HEK293 (cell line): Measurements from ENCODE around the gene SYT4.

ENCODE experiments used
- CTCF ChIA-PET: fragments of 350-600 bp; formaldehyde crosslinking; extraction: SDS; loops from one replicate; lab custom pipeline; 2021; ENCODE audit warnings: antibody characterized with exemption; lab: Yijun Ruan, JAX
- POLR2A ChIA-PET: fragments of 300-600 bp; formaldehyde crosslinking; extraction: SDS; loops from one replicate; lab custom pipeline; 2020; ENCODE audit warnings: antibody characterized with exemption, inconsistent platforms; lab: Yijun Ruan, JAX
- H3K27ac ChIP-seq: fragments of 200-500 bp; sonication (Bioruptor generic); 2 replicates; pipeline ENCODE4 v1.5.1; 2014; ENCODE audit warnings: low read depth, low read length, control low read depth, inconsistent platforms; ENCODE audit errors: extremely low read depth
- H3K36me3 ChIP-seq, 2 experiments: fragments of 200-500 bp in 1 of 2; sonication (Bioruptor generic) in 1 of 2; 1 replicate in 1 of 2; 2 replicates in 1 of 2; pipeline ENCODE4 v1.5.1; 2014 to 2017; ENCODE audit warnings: inconsistent platforms in 2 of 2, low read length in 2 of 2; ENCODE audit not compliant: control insufficient read depth in 2 of 2, insufficient read depth in 1 of 2
- H3K4me1 ChIP-seq: fragments of 200-500 bp; sonication (Bioruptor generic); 2 replicates; pipeline ENCODE4 v1.5.1; 2014; ENCODE audit warnings: mild to moderate bottlenecking, low read length, inconsistent platforms; ENCODE audit not compliant: control insufficient read depth, insufficient read depth
- H3K4me3 ChIP-seq: 2 replicates; pipeline ENCODE4 v1.5.1; 2011; ENCODE audit warnings: low read depth, mild to moderate bottlenecking, control low read depth, low read length, moderate library complexity
- H3K9me3 ChIP-seq: fragments of 200-500 bp; sonication (Bioruptor generic); 2 replicates; pipeline ENCODE4 v1.5.1; 2014; ENCODE audit warnings: low read depth, low read length, inconsistent platforms; ENCODE audit not compliant: control insufficient read depth, insufficient read depth
- BCL11A ChIP-seq: fragments of 450-650 bp; formaldehyde crosslinking; IDR thresholded peaks from 2 replicates; pipeline ENCODE4 v1.5.1; 2016; ENCODE audit warnings: low read depth, missing biosample characterization, missing genetic modification characterization
- EGR2 ChIP-seq: fragments of 450-650 bp; formaldehyde crosslinking; IDR thresholded peaks from 2 replicates; pipeline ENCODE4 v1.5.1; 2016; ENCODE audit warnings: low read depth, missing biosample characterization, missing genetic modification characterization
- GLIS2 ChIP-seq: fragments of 450-650 bp; formaldehyde crosslinking; IDR thresholded peaks from 2 replicates; pipeline ENCODE4 v1.5.1; 2016; ENCODE audit warnings: missing biosample characterization, missing genetic modification characterization
- HOXA7 ChIP-seq: sonication (generic); formaldehyde crosslinking; IDR thresholded peaks from 2 replicates; pipeline ENCODE4 v1.8.1; 2022; ENCODE audit warnings: missing genetic modification reagents, borderline replicate concordance
- KLF16 ChIP-seq: fragments of 450-650 bp; formaldehyde crosslinking; IDR thresholded peaks from 2 replicates; pipeline ENCODE4 v1.5.1; 2017; ENCODE audit warnings: missing biosample characterization, missing genetic modification characterization
- SP3 ChIP-seq: fragments of 450-650 bp; formaldehyde crosslinking; IDR thresholded peaks from 2 replicates; pipeline ENCODE4 v1.5.1; 2016; ENCODE audit warnings: missing biosample characterization, missing genetic modification characterization
- SP7 ChIP-seq: fragments of 450-650 bp; formaldehyde crosslinking; IDR thresholded peaks from 2 replicates; pipeline ENCODE4 v1.5.1; 2016; ENCODE audit warnings: missing biosample characterization, missing genetic modification characterization
- TRIM28 ChIP-seq: IDR thresholded peaks from 2 replicates; pipeline ENCODE4 v1.6.1; 2011; ENCODE audit warnings: low read length, control low read depth, borderline replicate concordance
- YY1 ChIP-seq: fragments of 450-650 bp; formaldehyde crosslinking; IDR thresholded peaks from 2 replicates; pipeline ENCODE4 v1.5.1; 2018; ENCODE audit warnings: missing biosample characterization, missing genetic modification characterization
- ZBTB1 ChIP-seq: fragments of 450-650 bp; formaldehyde crosslinking; IDR thresholded peaks from 2 replicates; pipeline ENCODE4 v1.5.1; 2016; ENCODE audit warnings: missing biosample characterization, missing genetic modification characterization
- ZBTB48 ChIP-seq: fragments of 450-650 bp; formaldehyde crosslinking; IDR thresholded peaks from 2 replicates; pipeline ENCODE4 v1.5.1; 2016; ENCODE audit warnings: missing biosample characterization, missing genetic modification characterization
- ZEB2 ChIP-seq: fragments of 450-650 bp; formaldehyde crosslinking; IDR thresholded peaks from 2 replicates; pipeline ENCODE4 v1.5.1; 2016; ENCODE audit warnings: missing biosample characterization, missing genetic modification characterization
- ZFP37 ChIP-seq: fragments of 450-650 bp; formaldehyde crosslinking; IDR thresholded peaks from 2 replicates; pipeline ENCODE4 v1.5.1; 2016; ENCODE audit warnings: missing biosample characterization, missing genetic modification characterization
- ZNF114 ChIP-seq: fragments of 450-650 bp; formaldehyde crosslinking; IDR thresholded peaks from 2 replicates; pipeline ENCODE4 v1.5.0; 2017; ENCODE audit warnings: missing biosample characterization, missing genetic modification characterization
- ZNF121 ChIP-seq: fragments of 450-650 bp; formaldehyde crosslinking; IDR thresholded peaks from 2 replicates; pipeline ENCODE4 v1.5.1; 2016; ENCODE audit warnings: missing biosample characterization, missing genetic modification characterization
- ZNF148 ChIP-seq: fragments of 450-650 bp; formaldehyde crosslinking; IDR thresholded peaks from 2 replicates; pipeline ENCODE4 v1.5.0; 2017; ENCODE audit warnings: missing biosample characterization, missing genetic modification characterization, borderline replicate concordance
- ZNF157 ChIP-seq: fragments of 450-650 bp; formaldehyde crosslinking; IDR thresholded peaks from 2 replicates; pipeline ENCODE4 v1.5.1; 2016; ENCODE audit warnings: missing biosample characterization, missing genetic modification characterization
- ZNF169 ChIP-seq: fragments of 450-650 bp; formaldehyde crosslinking; IDR thresholded peaks from 2 replicates; pipeline ENCODE4 v1.5.1; 2016; ENCODE audit warnings: missing biosample characterization, missing genetic modification characterization
- ZNF184 ChIP-seq: fragments of 450-650 bp; IDR thresholded peaks from 2 replicates; pipeline ENCODE4 v1.5.1; 2018; ENCODE audit warnings: missing biosample characterization, mild to moderate bottlenecking, missing genetic modification characterization
- ZNF2 ChIP-seq: fragments of 450-650 bp; formaldehyde crosslinking; IDR thresholded peaks from 2 replicates; pipeline ENCODE4 v1.5.1; 2016; ENCODE audit warnings: missing biosample characterization, missing genetic modification characterization
- ZNF274 ChIP-seq, 2 experiments: fragments of 200-500 bp in 1 of 2; fragments of 450-650 bp in 1 of 2; sonication (Bioruptor generic) in 1 of 2; formaldehyde crosslinking in 1 of 2; IDR thresholded peaks; 2 replicates each; pipeline versions ENCODE4 v1.5.1 to v1.6.1; 2014 to 2016; ENCODE audit warnings: borderline replicate concordance in 1 of 2, inconsistent platforms in 1 of 2, low read length in 1 of 2, missing biosample characterization in 1 of 2, missing genetic modification characterization in 1 of 2
- ZNF366 ChIP-seq: fragments of 450-650 bp; formaldehyde crosslinking; conservative IDR thresholded peaks from 2 replicates; pipeline ENCODE4 v1.5.1; 2016; ENCODE audit warnings: missing biosample characterization, missing genetic modification characterization
- ZNF426 ChIP-seq: fragments of 450-650 bp; formaldehyde crosslinking; IDR thresholded peaks from 2 replicates; pipeline ENCODE4 v1.5.1; 2017; ENCODE audit warnings: missing biosample characterization, missing genetic modification characterization, mild to moderate bottlenecking, inconsistent platforms, moderate library complexity
- ZNF473 ChIP-seq: fragments of 450-650 bp; formaldehyde crosslinking; IDR thresholded peaks from 2 replicates; pipeline ENCODE4 v1.5.1; 2017; ENCODE audit warnings: missing biosample characterization, missing genetic modification characterization
- ZNF488 ChIP-seq: fragments of 450-650 bp; formaldehyde crosslinking; IDR thresholded peaks from 2 replicates; pipeline ENCODE4 v1.5.1; 2016; ENCODE audit warnings: missing biosample characterization, missing genetic modification characterization
- ZNF549 ChIP-seq: fragments of 450-650 bp; IDR thresholded peaks from 2 replicates; pipeline ENCODE4 v1.5.1; 2018; ENCODE audit warnings: missing biosample characterization, missing genetic modification characterization, mild to moderate bottlenecking, inconsistent platforms, moderate library complexity
- ZNF571 ChIP-seq: fragments of 450-650 bp; formaldehyde crosslinking; IDR thresholded peaks from 2 replicates; pipeline ENCODE4 v1.5.0; 2017; ENCODE audit warnings: missing biosample characterization, missing genetic modification characterization
- ZNF600 ChIP-seq: fragments of 450-650 bp; formaldehyde crosslinking; IDR thresholded peaks from 2 replicates; pipeline ENCODE4 v1.5.1; 2016; ENCODE audit warnings: missing biosample characterization, missing genetic modification characterization
- ZNF626 ChIP-seq: fragments of 450-650 bp; sonication (Bioruptor Pico); formaldehyde crosslinking; IDR thresholded peaks from 2 replicates; pipeline ENCODE4 v1.5.1; 2018; ENCODE audit warnings: missing biosample characterization, missing genetic modification characterization, inconsistent platforms
- ZNF747 ChIP-seq: fragments of 450-650 bp; formaldehyde crosslinking; IDR thresholded peaks from 2 replicates; pipeline ENCODE4 v1.5.1; 2016; ENCODE audit warnings: missing biosample characterization, missing genetic modification characterization
- ZNF777 ChIP-seq: fragments of 450-650 bp; formaldehyde crosslinking; IDR thresholded peaks from 2 replicates; pipeline ENCODE4 v1.5.1; 2017; ENCODE audit warnings: missing biosample characterization, missing genetic modification characterization, borderline replicate concordance

Gene SYT4

GRCh38 chr18:43238429-43238828 is 38.9 kb downstream of the SYT4 start:
- no peaks in the 10 kb centered on the region for H3K9me3 ChIP-seq
- ChIA-PET POLR2A (no interaction called here), CTCF (no interaction called here)
- no peaks in the 10 kb centered on the region for H3K36me3 ChIP-seq
- no peak overlapping the region for H3K4me3 ChIP-seq
- H3K27ac ChIP-seq = no peak overlapping the region
- H3K4me1 ChIP-seq = no peaks in the 10 kb centered on the region
- no peak for TF ChIP-seq ZNF121 (tag by site-specific recombination)
- TF ChIP-seq BCL11A (tag by site-specific recombination) = no peak
- no peak for TF ChIP-seq YY1 (tag by site-specific recombination)
- no peak for TF ChIP-seq SP7
- TF ChIP-seq ZNF747 (tag by site-specific recombination) = no peak
- TF ChIP-seq ZNF549 (tag by site-specific recombination) = no peak
- TF ChIP-seq ZFP37 = no peak
- TF ChIP-seq ZNF148 (tag by site-specific recombination) = no peak
- TF ChIP-seq KLF16 (tag by site-specific recombination) = no peak
- no peak for TF ChIP-seq ZNF274 (IDR thresholded peaks at IDR 0.05; ENCODE audit: low read length)
- no peak for TF ChIP-seq ZNF274 (tag by site-specific recombination; IDR thresholded peaks at IDR 0.05; ENCODE audit: borderline replicate concordance)
- TF ChIP-seq ZNF114 (tag by site-specific recombination) = no peak
- TF ChIP-seq ZNF626 = no peak
- TF ChIP-seq EGR2 (tag by site-specific recombination) = no peak
- TF ChIP-seq ZNF169 (tag by site-specific recombination) = no peak
- no peak for TF ChIP-seq HOXA7 (CRISPR knock-in tag)
- TF ChIP-seq ZNF184 (tag by site-specific recombination) = no peak
- TF ChIP-seq, all 188 proteins: peak for 0

GRCh38 chr18:43236921-43237320 is 40.4 kb downstream of the SYT4 start:
- Histone ChIP-seq H3K36me3 (no peaks in the 10 kb centered on the region), H3K27ac (no peak overlapping the region), H3K4me3 (no peak overlapping the region)
- POLR2A ChIA-PET = no interaction called here
- no peak for TF ChIP-seq ZNF157
- no peak for TF ChIP-seq ZNF426 (tag by site-specific recombination)
- no peak for TF ChIP-seq ZBTB1 (tag by site-specific recombination)
- TF ChIP-seq ZNF366 (tag by site-specific recombination) = no peak
- TF ChIP-seq ZBTB48 (tag by site-specific recombination) = no peak
- TF ChIP-seq ZNF600 (tag by site-specific recombination) = no peak
- TF ChIP-seq, all 188 proteins: peak for 0
- Histone ChIP-seq H3K4me1 (no peaks in the 10 kb centered on the region), H3K9me3 (no peaks in the 10 kb centered on the region)
- CTCF ChIA-PET = interaction anchor here (0.7 kb wide), 1 partner anchor 641 kb away, joined by 3 read pairs; no protein-coding TSS in a partner anchor

- POLR2A ChIA-PET = no interaction called here
- TF ChIP-seq ZNF473 (tag by site-specific recombination) (no peak), TRIM28 (no peak), ZNF2 (no peak), ZNF571 (tag by site-specific recombination) (no peak), GLIS2 (no peak), SP3 (no peak), ZEB2 (no peak), ZNF488 (no peak), EGR2 (tag by site-specific recombination) (no peak), ZNF777 (no peak)
Measured at GRCh38 chr18:43234889-43235288, 42.4 kb downstream of the SYT4 start.

More at GRCh38 chr18:43234889-43235288, 42.4 kb downstream of the SYT4 start:
- no peak overlapping the region for H3K4me3 ChIP-seq
- H3K9me3 ChIP-seq = no peaks in the 10 kb centered on the region
- no peaks in the 10 kb centered on the region for H3K4me1 ChIP-seq
- no peak overlapping the region for H3K27ac ChIP-seq
- CTCF ChIA-PET = interaction anchor here (0.7 kb wide), 1 partner anchor 14 kb away, joined by 3 read pairs; no protein-coding TSS in a partner anchor
- H3K36me3 ChIP-seq = no peaks in the 10 kb centered on the region
